ENCODE results near the gene ABHD1. TPM values are rescaled to one million over a fixed set of nuclear protein-coding genes. Genes with fewer than 3 reads are reported as not detected.
"Not testable (repeated sequence)": the region's sequence is repeated elsewhere in the genome, so short reads cannot be mapped to it uniquely, and the experiment has no call there.

ABHD1 gene
- total RNA-seq = 0.35 TPM
- long read RNA-seq = 0 reads

- Histone ChIP-seq H3K27me3 (peaks cover 9% of the 10 kb centered on the region), H3K27ac (peak within 1 kb of the TSS; percentile 55), H3K9me3 (no peaks in the 10 kb centered on the region), H3K36me3 (no peaks in the 10 kb centered on the region), H3K4me3 (peak within 1 kb of the TSS; percentile 62), H3K4me1 (peaks cover 4% of the 10 kb centered on the region)
- intact Hi-C loops (cut with DNase I) = no loop called here
- DNase-seq (peak; percentile 85), ATAC-seq (peak; percentile 91)
- no peak for TF ChIP-seq CTCF (IDR thresholded peaks at IDR 0.05)
Measured at GRCh38 chr2:27123302-27124150, at the start of gene ABHD1. Gene ABHD1 (plus strand): TSS chr2:27123815. CDS start chr2:27123949, 134 bp downstream.

DNA sequence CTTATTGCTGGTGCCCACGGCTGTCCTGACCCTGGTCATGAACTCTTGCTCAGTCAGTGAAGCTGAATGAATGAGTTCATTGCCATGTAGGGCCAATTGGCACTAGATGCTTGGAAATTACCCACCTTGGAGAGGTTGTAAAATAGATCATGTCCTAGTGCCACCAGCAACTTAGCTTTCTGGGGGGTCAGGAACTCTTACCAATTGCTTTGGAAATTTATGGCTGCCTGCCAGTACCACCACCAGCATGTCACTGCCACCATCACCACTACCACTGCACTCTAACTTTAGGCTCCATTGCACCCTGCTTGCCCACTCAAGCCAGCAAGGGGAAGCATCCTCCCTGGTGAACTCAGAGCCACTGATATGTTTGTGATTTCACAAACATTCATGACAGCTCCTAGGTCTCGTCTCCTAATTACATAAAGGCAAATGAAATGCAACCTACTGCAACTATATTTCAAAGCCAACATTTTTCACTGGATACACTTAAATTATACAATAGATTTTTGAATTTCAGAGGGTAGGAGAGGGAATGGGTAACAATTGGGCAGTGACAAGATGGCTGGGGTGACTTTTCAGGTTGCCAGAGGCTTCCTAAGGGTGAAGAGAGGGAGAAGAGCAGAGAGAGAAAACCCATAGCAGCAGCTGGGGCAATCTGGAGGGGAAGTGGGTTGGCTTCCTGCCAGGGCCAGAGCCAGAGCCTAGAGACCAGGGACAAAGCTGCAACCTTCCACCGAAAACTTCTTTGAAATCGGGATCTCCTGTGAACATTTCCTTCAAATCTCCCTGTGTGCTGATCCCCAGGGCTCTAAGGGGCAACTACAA lies 48.7 kb upstream of the ABHD1 start:
- peak overlapping the region; percentile 70 for H3K27ac ChIP-seq
- no peak overlapping the region for H3K4me3 ChIP-seq
- H3K9me3 ChIP-seq = no peaks in the 10 kb centered on the region
- intact Hi-C loops (cut with DNase I) = no loop called here
- TF ChIP-seq CTCF (IDR thresholded peaks at IDR 0.05) = no peak
- H3K27me3 ChIP-seq = no peaks in the 10 kb centered on the region
- peaks cover 3% of the 10 kb centered on the region for H3K36me3 ChIP-seq
- H3K4me1 ChIP-seq = peaks cover 56% of the 10 kb centered on the region
- no peak for DNase-seq
- ATAC-seq = no peak

GRCh38 chr2:27075566-27075871 lies 48.1 kb upstream of the ABHD1 start:
- Histone ChIP-seq H3K27ac (peak overlapping the region; percentile 70), H3K4me1 (peaks cover 52% of the 10 kb centered on the region)
- H3K4me3 ChIP-seq; intact Hi-C loops (cut with DNase I); H3K36me3 ChIP-seq; H3K9me3 ChIP-seq; ATAC-seq; DNase-seq; H3K27me3 ChIP-seq: not testable (repeated sequence)

DNA sequence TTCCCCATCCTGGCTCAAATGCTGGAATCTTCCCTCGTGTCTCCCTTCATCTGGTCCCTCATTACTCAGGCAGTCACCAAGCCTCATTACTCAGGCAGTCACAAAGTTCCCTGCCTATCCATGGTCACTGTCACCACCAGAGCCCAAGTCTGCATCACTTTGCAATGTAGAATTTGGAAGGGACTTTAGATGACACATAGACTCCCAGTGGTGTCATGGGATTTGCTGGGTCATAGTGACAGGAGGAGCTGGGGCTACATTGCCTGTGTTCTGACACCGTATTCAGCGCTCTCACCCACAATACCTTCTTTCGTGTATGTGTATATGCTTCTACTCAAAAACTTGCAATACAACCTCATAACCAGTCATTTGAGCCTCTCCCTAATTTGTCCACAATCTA lies 47.3 kb upstream of the ABHD1 start:
- intact Hi-C loops (cut with DNase I) = no loop called here

GRCh38 chr2:27077231-27077630 lies 46.4 kb upstream of the ABHD1 start:
- Histone ChIP-seq H3K4me1 (peaks cover 61% of the 10 kb centered on the region), H3K27me3 (no peaks in the 10 kb centered on the region)
- intact Hi-C loops (cut with DNase I) = no loop called here

More for the DNA sequence above, 47.3 kb upstream of the ABHD1 start:
- H3K4me1 ChIP-seq = peaks cover 55% of the 10 kb centered on the region
- H3K9me3 ChIP-seq = no peaks in the 10 kb centered on the region
- TF ChIP-seq CTCF (IDR thresholded peaks at IDR 0.05) = no peak
- H3K36me3 ChIP-seq = no peaks in the 10 kb centered on the region
- peak overlapping the region; percentile 70 for H3K27ac ChIP-seq
- no peak overlapping the region for H3K4me3 ChIP-seq
- DNase-seq (no peak), ATAC-seq (no peak)
- no peaks in the 10 kb centered on the region for H3K27me3 ChIP-seq

More at GRCh38 chr2:27077231-27077630, 46.4 kb upstream of the ABHD1 start:
- no peaks in the 10 kb centered on the region for H3K36me3 ChIP-seq
- no peaks in the 10 kb centered on the region for H3K9me3 ChIP-seq
- peak overlapping the region; percentile 78 for H3K27ac ChIP-seq
- ATAC-seq (no peak), DNase-seq (no peak)
- no peak for TF ChIP-seq CTCF (IDR thresholded peaks at IDR 0.05)
- H3K4me3 ChIP-seq = no peak overlapping the region

Measured in upper lobe of right lung (tissue), 1 donor.